ENCODE results near the gene C2CD4C. TPM values are rescaled to one million over a fixed set of nuclear protein-coding genes. Genes with fewer than 3 reads are reported as not detected.
"Not testable (repeated sequence)": the region's sequence is repeated elsewhere in the genome, so short reads cannot be mapped to it uniquely, and the experiment has no call there.

C2CD4C gene
- total and polyA plus RNA-seq, 10 donors, result 0.23 to 2.1 (median 0.77) TPM; not detected in 1

- DNase-seq, result no peak
- intact Hi-C loops (cut with DNase I; ENCODE audit: low total_unique reads), result no loop called here
- peaks cover 0 to 53% (median 25%) of the 10 kb centered on the region in 7 donors for H3K27me3 ChIP-seq (replicated peaks in 1 of 7)
- H3K27ac ChIP-seq, result no peak overlapping the region
- no peaks in the 10 kb centered on the region for H3K36me3 ChIP-seq
- no peak for TF ChIP-seq POLR2A (IDR thresholded peaks at IDR 0.05)
- TF ChIP-seq POLR2AphosphoS5 (IDR thresholded peaks at IDR 0.05), result no peak
- TF ChIP-seq CTCF (IDR thresholded peaks at IDR 0.05 in 8 of 11, conservative IDR thresholded peaks at IDR 0.05 in 3 of 11), result no peak
- peaks cover 0 to 14% (median 0%) of the 10 kb centered on the region in 8 donors for H3K9me3 ChIP-seq
- H3K4me3 ChIP-seq, result no peak overlapping the region
- no peaks in the 10 kb centered on the region for H3K4me1 ChIP-seq
- WGBS, 5 donors, result 86 to 94% (median 86%) methylated on average over 13 to 17 of the region's 17 CpGs
Measured at GRCh38 chr19:398719-399118, 10.2 kb downstream of the C2CD4C start.

- peaks cover 0 to 47% (median 19%) of the 10 kb centered on the region in 7 donors for H3K27me3 ChIP-seq (replicated peaks in 1 of 7)
- TF ChIP-seq POLR2AphosphoS5 (IDR thresholded peaks at IDR 0.05), result no peak
- no peak for TF ChIP-seq CTCF (IDR thresholded peaks at IDR 0.05 in 8 of 11, conservative IDR thresholded peaks at IDR 0.05 in 3 of 11)
- TF ChIP-seq POLR2A (IDR thresholded peaks at IDR 0.05), result no peak
- no peak overlapping the region for H3K27ac ChIP-seq
- H3K36me3 ChIP-seq, result no peaks in the 10 kb centered on the region
- intact Hi-C loops (cut with DNase I; ENCODE audit: low total_unique reads), result no loop called here
- no peak for DNase-seq
- H3K4me3 ChIP-seq, result no peak overlapping the region
- 85 to 93% (median 91%) methylated on average over 22 to 31 of the region's 31 CpGs for WGBS, 5 donors
- H3K4me1 ChIP-seq, result no peaks in the 10 kb centered on the region
- peaks cover 0 to 18% (median 0%) of the 10 kb centered on the region in 8 donors for H3K9me3 ChIP-seq
Measured at GRCh38 chr19:397941-398706, 10.8 kb downstream of the C2CD4C start.

- peaks cover 0 to 39% (median 11%) of the 10 kb centered on the region in 7 donors for H3K27me3 ChIP-seq (replicated peaks in 1 of 7)
- intact Hi-C loops (cut with DNase I; ENCODE audit: low total_unique reads), result no loop called here
- peaks cover 0 to 19% (median 0%) of the 10 kb centered on the region in 8 donors for H3K9me3 ChIP-seq
- 72 to 78% (median 75%) methylated on average over 18 of the region's 18 CpGs for WGBS, 5 donors
- no peak for DNase-seq
- TF ChIP-seq POLR2A (IDR thresholded peaks at IDR 0.05), result no peak
- no peaks in the 10 kb centered on the region for H3K36me3 ChIP-seq
- H3K4me3 ChIP-seq, result no peak overlapping the region
- no peak overlapping the region for H3K27ac ChIP-seq
- no peaks in the 10 kb centered on the region for H3K4me1 ChIP-seq
Measured at GRCh38 chr19:397321-397720, 11.6 kb downstream of the C2CD4C start.

GRCh38 chr19:395467-395866 is 13.5 kb downstream of the C2CD4C start:
- intact Hi-C loops (cut with DNase I; ENCODE audit: low total_unique reads), result no loop called here
- Histone ChIP-seq H3K4me1 (no peaks in the 10 kb centered on the region), H3K9me3 (peaks cover 0 to 19% (median 0%) of the 10 kb centered on the region in 8 donors), H3K4me3 (no peak overlapping the region), H3K36me3 (no peaks in the 10 kb centered on the region), H3K27me3 (replicated peaks in 1 of 7) (peaks cover 0 to 23% (median 0%) of the 10 kb centered on the region in 7 donors), H3K27ac (no peak overlapping the region)
- 79 to 89% (median 85%) methylated on average over 5 of the region's 5 CpGs for WGBS, 5 donors
- TF ChIP-seq POLR2A (IDR thresholded peaks at IDR 0.05) (no peak), CTCF (IDR thresholded peaks at IDR 0.05 in 8 of 11, conservative IDR thresholded peaks at IDR 0.05 in 3 of 11) (no peak), POLR2AphosphoS5 (IDR thresholded peaks at IDR 0.05) (no peak)
- no peak for DNase-seq

- H3K4me3 ChIP-seq; H3K27ac ChIP-seq; intact Hi-C loops (cut with DNase I; ENCODE audit: low total_unique reads); H3K4me1 ChIP-seq; DNase-seq; H3K36me3 ChIP-seq: not testable (repeated sequence)
- 92 to 97% (median 95%) methylated on average over 1 of the region's 1 CpG for WGBS, 5 donors
- H3K9me3 ChIP-seq, result peaks cover 0 to 19% (median 0%) of the 10 kb centered on the region in 8 donors
- H3K27me3 ChIP-seq (replicated peaks in 1 of 7), result peaks cover 0 to 24% (median 0%) of the 10 kb centered on the region in 7 donors
Measured at GRCh38 chr19:394857-395256, 14.1 kb downstream of the C2CD4C start.

- DNase-seq; H3K4me1 ChIP-seq; intact Hi-C loops (cut with DNase I; ENCODE audit: low total_unique reads); H3K27ac ChIP-seq; H3K36me3 ChIP-seq; H3K4me3 ChIP-seq: not testable (repeated sequence)
- peaks cover 0 to 26% (median 3%) of the 10 kb centered on the region in 7 donors for H3K27me3 ChIP-seq (replicated peaks in 1 of 7)
- peaks cover 0 to 19% (median 0%) of the 10 kb centered on the region in 8 donors for H3K9me3 ChIP-seq
Measured at GRCh38 chr19:393560-393959, 15.4 kb downstream of the C2CD4C start.
